RWPE2 (cell line): Measurements from ENCODE around the gene RPS6KA4.

Source experiments
- ATAC-seq: fragments of 200-7000 bp; cut with Tn5 transposase; 3 replicates; pipeline ENCODE4 v1.9.1; 2021; ENCODE audit warnings: low read depth
- DNase-seq: peaks from one replicate; pipeline ENCODE4 v3.0.0-alpha.2; 2020; ENCODE audit warnings: low spot score
- H3K27ac ChIP-seq: fragments of 450-650 bp; 2 replicates; pipeline ENCODE4 v1.5.1; 2017; ENCODE audit warnings: mild to moderate bottlenecking; ENCODE audit not compliant: poor library complexity, severe bottlenecking
- H3K27me3 ChIP-seq: fragments of 250-450 bp; sonication (Bioruptor Pico); 2 replicates; pipeline ENCODE4 v1.5.1; 2021; ENCODE audit warnings: mild to moderate bottlenecking, moderate library complexity; ENCODE audit not compliant: insufficient read depth, poor library complexity, severe bottlenecking
- H3K36me3 ChIP-seq: fragments of 250-450 bp; sonication (Bioruptor Pico); 2 replicates; pipeline ENCODE4 v1.5.1; 2020; ENCODE audit warnings: low read depth, mild to moderate bottlenecking, moderate library complexity
- H3K4me1 ChIP-seq: fragments of 250-450 bp; sonication (Bioruptor Pico); 2 replicates; pipeline ENCODE4 v1.5.1; 2021; ENCODE audit warnings: mild to moderate bottlenecking, moderate library complexity; ENCODE audit not compliant: insufficient read depth, poor library complexity, severe bottlenecking
- H3K4me3 ChIP-seq: fragments of 250-450 bp; sonication (Bioruptor Pico); 2 replicates; pipeline ENCODE4 v1.5.1; 2021; ENCODE audit warnings: mild to moderate bottlenecking, moderate library complexity; ENCODE audit not compliant: severe bottlenecking
- H3K9me3 ChIP-seq: fragments of 250-450 bp; sonication (Bioruptor Pico); 2 replicates; pipeline ENCODE4 v1.5.1; 2021; ENCODE audit warnings: mild to moderate bottlenecking, moderate library complexity; ENCODE audit not compliant: severe bottlenecking
- TF ChIP-seq, protein P1 (sequence below): fragments of 450-650 bp; IDR thresholded peaks from one replicate; pipeline ENCODE4 v1.5.1; 2017; ENCODE audit warnings: mild to moderate bottlenecking, moderate library complexity; ENCODE audit not compliant: poor library complexity, severe bottlenecking

Gene RPS6KA4

DNA sequence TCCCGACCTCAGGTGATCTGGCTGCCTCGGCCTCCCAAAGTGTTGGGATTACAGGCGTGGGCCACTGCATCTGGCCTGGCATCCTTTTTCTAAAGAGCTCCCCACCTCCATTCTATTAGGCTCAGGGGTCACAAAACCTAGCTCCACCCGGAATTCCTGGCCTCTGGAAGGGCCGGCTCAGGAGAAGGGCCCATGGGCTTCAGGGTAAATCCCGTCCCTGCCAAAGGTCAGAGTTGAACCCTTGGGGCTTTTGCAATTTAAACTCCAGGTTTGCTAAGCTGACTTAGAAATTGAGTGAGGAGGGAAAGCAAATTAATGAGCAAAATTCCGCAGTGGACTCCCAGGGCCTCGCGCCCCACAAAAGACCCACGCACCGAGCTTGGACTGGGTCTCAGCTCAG lies 48.3 kb downstream of the RPS6KA4 start:
- TF ChIP-seq, protein P1, sequence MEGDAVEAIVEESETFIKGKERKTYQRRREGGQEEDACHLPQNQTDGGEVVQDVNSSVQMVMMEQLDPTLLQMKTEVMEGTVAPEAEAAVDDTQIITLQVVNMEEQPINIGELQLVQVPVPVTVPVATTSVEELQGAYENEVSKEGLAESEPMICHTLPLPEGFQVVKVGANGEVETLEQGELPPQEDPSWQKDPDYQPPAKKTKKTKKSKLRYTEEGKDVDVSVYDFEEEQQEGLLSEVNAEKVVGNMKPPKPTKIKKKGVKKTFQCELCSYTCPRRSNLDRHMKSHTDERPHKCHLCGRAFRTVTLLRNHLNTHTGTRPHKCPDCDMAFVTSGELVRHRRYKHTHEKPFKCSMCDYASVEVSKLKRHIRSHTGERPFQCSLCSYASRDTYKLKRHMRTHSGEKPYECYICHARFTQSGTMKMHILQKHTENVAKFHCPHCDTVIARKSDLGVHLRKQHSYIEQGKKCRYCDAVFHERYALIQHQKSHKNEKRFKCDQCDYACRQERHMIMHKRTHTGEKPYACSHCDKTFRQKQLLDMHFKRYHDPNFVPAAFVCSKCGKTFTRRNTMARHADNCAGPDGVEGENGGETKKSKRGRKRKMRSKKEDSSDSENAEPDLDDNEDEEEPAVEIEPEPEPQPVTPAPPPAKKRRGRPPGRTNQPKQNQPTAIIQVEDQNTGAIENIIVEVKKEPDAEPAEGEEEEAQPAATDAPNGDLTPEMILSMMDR: no peak
- no peak overlapping the region for H3K27ac ChIP-seq

DNA sequence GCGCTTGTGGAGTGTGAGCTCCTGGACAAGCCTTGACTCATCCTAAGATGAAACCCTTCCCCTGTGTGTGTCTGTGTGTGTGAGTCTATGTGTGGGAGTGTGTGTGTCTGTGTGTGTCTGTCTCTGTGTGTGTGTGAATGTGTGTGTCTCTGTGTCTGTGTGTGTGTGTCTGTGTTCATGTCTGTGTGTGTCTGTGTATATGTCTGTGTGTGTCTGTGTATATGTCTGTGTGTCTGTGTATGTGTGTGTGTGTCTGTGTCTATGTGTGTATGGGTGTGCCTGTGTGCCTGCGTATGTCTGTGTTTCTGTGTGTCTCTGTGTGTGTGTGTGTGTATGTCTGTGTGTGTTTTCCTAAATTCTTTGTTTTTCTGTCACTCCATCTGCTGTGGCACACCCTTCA lies 48.7 kb downstream of the RPS6KA4 start:
- H3K27me3 ChIP-seq: no peaks in the 10 kb centered on the region
- H3K4me1 ChIP-seq: no peaks in the 10 kb centered on the region
- H3K4me3 ChIP-seq: no peak overlapping the region
- TF ChIP-seq, protein P1: no peak
- H3K36me3 ChIP-seq: no peaks in the 10 kb centered on the region
- no peak for ATAC-seq
- no peaks in the 10 kb centered on the region for H3K9me3 ChIP-seq
- no peak overlapping the region for H3K27ac ChIP-seq
- no peak for DNase-seq

More for the DNA sequence above, 48.3 kb downstream of the RPS6KA4 start:
- DNase-seq: no peak
- no peaks in the 10 kb centered on the region for H3K9me3 ChIP-seq
- no peaks in the 10 kb centered on the region for H3K27me3 ChIP-seq
- no peak overlapping the region for H3K4me3 ChIP-seq
- ATAC-seq: no peak
- no peaks in the 10 kb centered on the region for H3K36me3 ChIP-seq
- H3K4me1 ChIP-seq: no peaks in the 10 kb centered on the region

DNA sequence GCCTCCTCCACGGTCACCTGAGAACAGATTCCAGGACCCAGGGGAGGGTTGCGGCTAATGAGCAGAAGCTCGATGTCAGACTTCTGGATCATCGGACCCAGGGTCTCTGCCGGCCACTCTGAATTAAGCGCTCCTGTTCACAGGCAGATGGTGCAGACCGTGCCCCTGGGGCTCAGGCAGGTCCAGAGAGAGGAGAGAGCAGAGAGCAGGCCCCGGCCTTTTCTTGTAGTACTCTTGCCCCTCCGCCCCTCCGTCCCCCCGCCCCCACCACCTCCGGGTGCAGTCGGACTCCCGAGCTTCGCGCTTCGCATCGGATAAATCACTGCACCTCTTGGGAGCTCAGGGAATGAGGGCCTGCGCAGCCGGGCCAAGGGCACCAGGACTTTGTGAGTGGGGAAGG lies 50.3 kb downstream of the RPS6KA4 start:
- Histone ChIP-seq H3K9me3 (no peaks in the 10 kb centered on the region), H3K4me3 (no peak overlapping the region), H3K27ac (no peak overlapping the region), H3K4me1 (no peaks in the 10 kb centered on the region), H3K27me3 (no peaks in the 10 kb centered on the region), H3K36me3 (no peaks in the 10 kb centered on the region)
- TF ChIP-seq, protein P1: no peak
- DNase-seq: no peak
- ATAC-seq: no peak

DNA sequence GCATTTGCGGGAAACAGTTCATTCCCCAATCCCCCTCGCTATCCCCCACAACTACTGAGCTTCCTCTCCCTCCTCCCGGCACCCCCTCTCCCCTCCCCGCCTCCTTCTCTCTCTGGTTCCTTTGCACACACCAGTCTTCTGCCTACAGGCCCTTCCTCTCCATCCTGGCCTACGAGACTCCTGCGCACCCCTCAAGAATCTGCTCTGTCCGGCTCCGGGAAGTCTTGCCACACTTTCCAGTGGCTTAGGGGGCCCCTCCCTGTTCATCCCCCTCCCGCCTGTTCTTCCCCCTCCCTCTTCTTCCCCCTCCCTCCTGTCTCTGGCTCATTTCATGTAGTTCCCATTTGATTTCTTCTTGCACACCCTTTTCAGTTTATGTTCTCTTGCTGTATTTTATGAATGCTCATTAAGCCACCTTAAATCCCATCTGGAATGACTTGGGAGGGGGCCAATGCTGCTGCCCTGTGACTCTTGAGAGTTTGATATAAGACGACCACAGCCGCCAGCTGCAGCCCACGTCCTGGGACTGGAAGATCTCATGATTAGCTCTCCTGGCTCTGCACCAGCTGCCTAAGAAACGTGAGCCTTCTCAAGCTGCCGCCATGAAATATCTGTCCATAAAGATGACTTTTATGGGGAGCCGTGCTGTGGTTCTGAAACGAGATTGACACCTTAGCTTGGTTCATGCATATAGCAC lies 50.9 kb downstream of the RPS6KA4 start:
- Histone ChIP-seq H3K4me3 (no peak overlapping the region), H3K27me3 (no peaks in the 10 kb centered on the region), H3K4me1 (no peaks in the 10 kb centered on the region), H3K9me3 (no peaks in the 10 kb centered on the region), H3K27ac (no peak overlapping the region), H3K36me3 (no peaks in the 10 kb centered on the region)
- TF ChIP-seq, protein P1: no peak
- DNase-seq (no peak), ATAC-seq (no peak)

DNA sequence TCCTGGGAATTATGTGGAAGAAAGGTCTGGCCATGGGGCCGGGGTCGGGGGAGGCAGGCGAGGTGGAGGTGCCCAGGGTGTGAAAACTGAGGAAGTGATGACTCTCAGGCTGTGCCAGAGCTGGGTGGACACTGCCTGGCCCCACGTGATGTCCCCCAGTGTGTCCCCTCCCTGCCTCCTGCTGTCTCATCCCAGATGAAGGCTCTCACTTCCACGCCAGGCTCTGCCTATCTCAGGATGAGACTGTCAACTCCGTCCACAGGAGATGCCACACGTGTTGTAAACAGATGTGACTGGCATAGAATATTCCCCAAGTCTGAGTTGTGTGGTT lies 51.4 kb downstream of the RPS6KA4 start:
- Histone ChIP-seq H3K36me3 (no peaks in the 10 kb centered on the region), H3K27ac (no peak overlapping the region), H3K4me1 (no peaks in the 10 kb centered on the region), H3K27me3 (no peaks in the 10 kb centered on the region), H3K9me3 (no peaks in the 10 kb centered on the region), H3K4me3 (no peak overlapping the region)
- DNase-seq (no peak), ATAC-seq (no peak)
- TF ChIP-seq, protein P1: no peak
